ENCODE data around the gene SNPH.

- TF ChIP-seq, protein P1, sequence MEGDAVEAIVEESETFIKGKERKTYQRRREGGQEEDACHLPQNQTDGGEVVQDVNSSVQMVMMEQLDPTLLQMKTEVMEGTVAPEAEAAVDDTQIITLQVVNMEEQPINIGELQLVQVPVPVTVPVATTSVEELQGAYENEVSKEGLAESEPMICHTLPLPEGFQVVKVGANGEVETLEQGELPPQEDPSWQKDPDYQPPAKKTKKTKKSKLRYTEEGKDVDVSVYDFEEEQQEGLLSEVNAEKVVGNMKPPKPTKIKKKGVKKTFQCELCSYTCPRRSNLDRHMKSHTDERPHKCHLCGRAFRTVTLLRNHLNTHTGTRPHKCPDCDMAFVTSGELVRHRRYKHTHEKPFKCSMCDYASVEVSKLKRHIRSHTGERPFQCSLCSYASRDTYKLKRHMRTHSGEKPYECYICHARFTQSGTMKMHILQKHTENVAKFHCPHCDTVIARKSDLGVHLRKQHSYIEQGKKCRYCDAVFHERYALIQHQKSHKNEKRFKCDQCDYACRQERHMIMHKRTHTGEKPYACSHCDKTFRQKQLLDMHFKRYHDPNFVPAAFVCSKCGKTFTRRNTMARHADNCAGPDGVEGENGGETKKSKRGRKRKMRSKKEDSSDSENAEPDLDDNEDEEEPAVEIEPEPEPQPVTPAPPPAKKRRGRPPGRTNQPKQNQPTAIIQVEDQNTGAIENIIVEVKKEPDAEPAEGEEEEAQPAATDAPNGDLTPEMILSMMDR (conservative IDR thresholded peaks at IDR 0.05 in 1 of 2, IDR thresholded peaks at IDR 0.05 in 1 of 2; ENCODE audit: extremely low read depth in 1 of 2, insufficient read depth in 1 of 2, low read depth in 1 of 2, low read length in 2 of 2): peak in 1 of 2 donors; percentile 34
- TF ChIP-seq EZH2 (IDR thresholded peaks at IDR 0.05; ENCODE audit: borderline replicate concordance, low read length): no peak
These were observed 68.7 kb downstream of the SNPH start for GRCh38 chr20:1334761-1335160.

All from mammary epithelial cell (primary cell).